SK-N-SH (cell line): Measurements from ENCODE around the gene CCNK. TPM values are rescaled to one million over a fixed set of nuclear protein-coding genes. Genes with fewer than 3 reads are reported as not detected.

Experiments
- CTCF ChIA-PET: fragments of 300-600, 350-600 bp; formaldehyde crosslinking; extraction: SDS; loops from one replicate; lab custom pipeline; 2021; lab: Yijun Ruan, JAX
- POLR2A ChIA-PET: fragments of 350-600 bp; sonication (Branson Sonifier 250); formaldehyde crosslinking; extraction: SDS; loops from one replicate; lab custom pipeline; 2020; ENCODE audit warnings: antibody characterized with exemption, inconsistent platforms; lab: Yijun Ruan, JAX
- DNase-seq: peaks from one replicate; pipeline ENCODE4 v3.0.0; 2012
- H2AFZ ChIP-seq: fragments of 200-600 bp; sonication (generic); 2 replicates; pipeline ENCODE4 v1.8.1; 2016; ENCODE audit warnings: antibody characterized with exemption, mild to moderate bottlenecking, low read depth
- H3F3A ChIP-seq: fragments of 200-600 bp; sonication (generic); replicated peaks from 2 replicates; pipeline ENCODE3; 2016; ENCODE audit warnings: antibody characterized with exemption, mild to moderate bottlenecking; ENCODE audit not compliant: insufficient read depth
- H3K27ac ChIP-seq, 2 experiments: fragments of 200-500 bp in 1 of 2; fragments of 200-600 bp in 1 of 2; sonication (Bioruptor generic) in 1 of 2; sonication (generic), shearing (Covaris generic) in 1 of 2; 2 replicates each; pipeline versions ENCODE4 v1.5.1 to v1.6.1; 2014 to 2016; ENCODE audit warnings: low read depth in 2 of 2, inconsistent platforms in 1 of 2, low read length in 1 of 2, mild to moderate bottlenecking in 1 of 2, mixed read lengths in 1 of 2
- H3K27me3 ChIP-seq: fragments of 200-600 bp; sonication (generic), shearing (Covaris generic); 2 replicates; pipeline ENCODE4 v1.6.1; 2016; ENCODE audit warnings: mixed run types; ENCODE audit not compliant: insufficient read depth
- H3K36me3 ChIP-seq, 2 experiments: fragments of 200-500 bp in 1 of 2; fragments of 200-600 bp in 1 of 2; sonication (Bioruptor generic) in 1 of 2; sonication (generic) in 1 of 2; replicated peaks in 1 of 2; 2 replicates each; pipeline versions ENCODE3 to v1.5.1; 2014 to 2016; ENCODE audit warnings: low read length in 1 of 2, mild to moderate bottlenecking in 1 of 2; ENCODE audit not compliant: insufficient read depth in 2 of 2, control insufficient read depth in 1 of 2
- H3K4me1 ChIP-seq, 2 experiments: fragments of 200-500 bp in 1 of 2; fragments of 200-600 bp in 1 of 2; sonication (Bioruptor generic) in 1 of 2; sonication (generic), shearing (Covaris generic) in 1 of 2; 2 replicates each; pipeline versions ENCODE4 v1.5.1 to v1.6.1; 2014 to 2016; ENCODE audit warnings: low read depth in 1 of 2, low read length in 1 of 2, mixed run types in 1 of 2; ENCODE audit not compliant: insufficient read depth in 2 of 2, control insufficient read depth in 1 of 2
- H3K4me2 ChIP-seq: fragments of 200-600 bp; sonication (generic), shearing (Covaris generic); 2 replicates; pipeline ENCODE4 v1.6.1; 2017; ENCODE audit warnings: mixed run types
- H3K4me3 ChIP-seq, 2 experiments: fragments of 200-500 bp in 1 of 2; fragments of 200-600 bp in 1 of 2; sonication (Bioruptor generic) in 1 of 2; sonication (generic), shearing (Covaris generic) in 1 of 2; 2 replicates each; pipeline versions ENCODE4 v1.5.1 to v1.8.1; 2014 to 2016; ENCODE audit warnings: low read depth in 2 of 2, inconsistent platforms in 1 of 2, low read length in 1 of 2, mild to moderate bottlenecking in 1 of 2, mixed read lengths in 1 of 2, moderate library complexity in 1 of 2
- H3K79me2 ChIP-seq: fragments of 200-600 bp; sonication (generic); 2 replicates; pipeline ENCODE4 v1.8.1; 2017; ENCODE audit warnings: mild to moderate bottlenecking; ENCODE audit not compliant: insufficient read depth
- H3K9ac ChIP-seq: fragments of 200-600 bp; sonication (generic); 2 replicates; pipeline ENCODE4 v1.6.1; 2017; ENCODE audit warnings: mixed run types
- H3K9me2 ChIP-seq: fragments of 200-600 bp; sonication (generic); 2 replicates; pipeline ENCODE4 v1.6.1; 2017; ENCODE audit warnings: mixed run types
- H3K9me3 ChIP-seq: fragments of 200-600 bp; sonication (generic); 2 replicates; pipeline ENCODE4 v1.6.1; 2017; ENCODE audit warnings: mixed run types, mild to moderate bottlenecking, moderate library complexity
- H4K20me1 ChIP-seq: fragments of 200-600 bp; sonication (generic); 2 replicates; pipeline ENCODE4 v1.6.1; 2017; ENCODE audit warnings: mild to moderate bottlenecking, mixed run types; ENCODE audit not compliant: insufficient read depth
- EP300 ChIP-seq, 2 experiments: IDR thresholded peaks; 2 replicates each; pipeline versions ENCODE4 v1.4.0 to v1.6.1; 2012; ENCODE audit warnings: borderline replicate concordance in 1 of 2, low read depth in 1 of 2, low read length in 1 of 2
- FOXM1 ChIP-seq: IDR thresholded peaks from 2 replicates; pipeline ENCODE4 v1.4.0; 2012; ENCODE audit warnings: low read depth, mild to moderate bottlenecking
- GABPA ChIP-seq: IDR thresholded peaks from 2 replicates; pipeline ENCODE4 v1.4.0; 2012; ENCODE audit warnings: low read depth, mild to moderate bottlenecking
- JUND ChIP-seq: IDR thresholded peaks from 2 replicates; pipeline ENCODE4 v1.4.0; 2012
- MEF2A ChIP-seq: IDR thresholded peaks from 2 replicates; pipeline ENCODE4 v1.4.0; 2012; ENCODE audit warnings: low read depth, borderline replicate concordance
- NFIC ChIP-seq: IDR thresholded peaks from 2 replicates; pipeline ENCODE4 v1.4.0; 2012; ENCODE audit warnings: borderline replicate concordance
- RAD21 ChIP-seq: IDR thresholded peaks from 2 replicates; pipeline ENCODE4 v1.6.1; 2012; ENCODE audit warnings: mild to moderate bottlenecking, low read length
- RFX5 ChIP-seq: IDR thresholded peaks from 2 replicates; pipeline ENCODE4 v1.6.1; 2012; ENCODE audit warnings: mild to moderate bottlenecking, improper control_type of control experiment, low read length
- RXRA ChIP-seq: IDR thresholded peaks from 2 replicates; pipeline ENCODE4 v1.4.0; 2012; ENCODE audit warnings: low read depth, mild to moderate bottlenecking, borderline replicate concordance
- SIN3A ChIP-seq: IDR thresholded peaks from 2 replicates; pipeline ENCODE4 v1.6.1; 2012; ENCODE audit warnings: low read depth, mild to moderate bottlenecking, low read length, moderate library complexity, borderline replicate concordance
- SMC3 ChIP-seq: IDR thresholded peaks from 2 replicates; pipeline ENCODE4 v1.6.1; 2012; ENCODE audit warnings: low read depth, low read length, improper control_type of control experiment
- TAF1 ChIP-seq: IDR thresholded peaks from 2 replicates; pipeline ENCODE4 v1.6.1; 2012; ENCODE audit warnings: low read depth, mild to moderate bottlenecking, low read length, moderate library complexity, borderline replicate concordance
- TCF12 ChIP-seq: IDR thresholded peaks from 2 replicates; pipeline ENCODE4 v1.4.0; 2012
- TEAD4 ChIP-seq: IDR thresholded peaks from 2 replicates; pipeline ENCODE4 v1.4.0; 2012; ENCODE audit warnings: mild to moderate bottlenecking, borderline replicate concordance; ENCODE audit not compliant: insufficient read depth
- USF2 ChIP-seq: fragments of 150-350 bp; IDR thresholded peaks from 2 replicates; pipeline ENCODE4 v1.6.1; 2017; ENCODE audit warnings: antibody characterized with exemption, low read length, low read depth, borderline replicate concordance
- ZBTB33 ChIP-seq: IDR thresholded peaks from 2 replicates; pipeline ENCODE4 v1.4.0; 2012; ENCODE audit warnings: low read depth, borderline replicate concordance
- WGBS: methylation state at CpG from one replicate; pipeline ENCODE4 v1.1.6; 2017; ENCODE audit warnings: low lambda C conversion rate; 5-methylcytosine and 5-hydroxymethylcytosine counted together
- polyA plus RNA-seq, 3 experiments: library from polyadenylated mRNA; depleted of rRNA; stranded (reverse); fragments of >200 nt; gene quantifications; 2 replicates each; pipeline ENCODE4 v1.2.3, GENCODE V29; 2012
- TF ChIP-seq, protein P1 (sequence below): IDR thresholded peaks from 2 replicates; pipeline ENCODE4; 2012

The CCNK gene
- polyA plus RNA-seq, 1 of the 3 experiments (the other 2 are of a cell fraction) = 14.6 TPM

GRCh38 chr14:99551034-99551922 is 70.1 kb downstream of the CCNK start:
- Histone ChIP-seq H3K4me2 (no peak overlapping the region), H3K9ac (no peak overlapping the region), H3F3A (peaks cover 2% of the 10 kb centered on the region), H4K20me1 (peaks cover 70% of the 10 kb centered on the region; the same call in 1 of the 2 replicates), H3K4me1 (peaks cover 0 to 70% of the 10 kb centered on the region in 2 experiments; a peak in 1 of 4 replicates), H3K79me2 (peaks cover 80% of the 10 kb centered on the region), H3K27me3 (no peaks in the 10 kb centered on the region), H3K36me3 (no peaks in the 10 kb centered on the region), H2AFZ (no peak overlapping the region), H3K4me3 (no peak overlapping the region), H3K9me2 (no peaks in the 10 kb centered on the region), H3K27ac (no peak overlapping the region), H3K9me3 (no peaks in the 10 kb centered on the region)
- 93% methylated on average over 10 of the region's 11 CpGs for WGBS
- ChIA-PET POLR2A (no interaction called here), CTCF (interaction anchor here (1.0 to 1.7 kb wide), 2 partner anchors 15 to 52 kb away, joined by 3 to 4 read pairs; partner anchors contain the start of gene CCDC85C)
- TF ChIP-seq GABPA (no peak), FOXM1 (no peak), NFIC (no peak), EP300 (IDR thresholded peaks at IDR 0.05; ENCODE audit: borderline replicate concordance in 1 of 2, low read depth in 1 of 2, low read length in 1 of 2) (no peak), RAD21 (no peak), MEF2A (no peak), SIN3A (no peak), RFX5 (no peak), TAF1 (no peak), JUND (no peak), TCF12 (no peak), SMC3 (no peak), RXRA (no peak), ZBTB33 (no peak), USF2 (no peak), TEAD4 (no peak)
- TF ChIP-seq, protein P1, sequence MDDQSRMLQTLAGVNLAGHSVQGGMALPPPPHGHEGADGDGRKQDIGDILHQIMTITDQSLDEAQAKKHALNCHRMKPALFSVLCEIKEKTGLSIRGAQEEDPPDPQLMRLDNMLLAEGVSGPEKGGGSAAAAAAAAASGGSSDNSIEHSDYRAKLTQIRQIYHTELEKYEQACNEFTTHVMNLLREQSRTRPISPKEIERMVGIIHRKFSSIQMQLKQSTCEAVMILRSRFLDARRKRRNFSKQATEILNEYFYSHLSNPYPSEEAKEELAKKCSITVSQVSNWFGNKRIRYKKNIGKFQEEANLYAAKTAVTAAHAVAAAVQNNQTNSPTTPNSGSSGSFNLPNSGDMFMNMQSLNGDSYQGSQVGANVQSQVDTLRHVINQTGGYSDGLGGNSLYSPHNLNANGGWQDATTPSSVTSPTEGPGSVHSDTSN = no peak
- DNase-seq = no peak
